Superior temporal gyrus (tissue), 1 donor: ENCODE measurements around the gene SPATA4.

Experiments used
- DNase-seq: peaks from one replicate; pipeline ENCODE4 v3.0.0-alpha.2; 2016; ENCODE audit errors: extremely low spot score

SPATA4 gene

DNA sequence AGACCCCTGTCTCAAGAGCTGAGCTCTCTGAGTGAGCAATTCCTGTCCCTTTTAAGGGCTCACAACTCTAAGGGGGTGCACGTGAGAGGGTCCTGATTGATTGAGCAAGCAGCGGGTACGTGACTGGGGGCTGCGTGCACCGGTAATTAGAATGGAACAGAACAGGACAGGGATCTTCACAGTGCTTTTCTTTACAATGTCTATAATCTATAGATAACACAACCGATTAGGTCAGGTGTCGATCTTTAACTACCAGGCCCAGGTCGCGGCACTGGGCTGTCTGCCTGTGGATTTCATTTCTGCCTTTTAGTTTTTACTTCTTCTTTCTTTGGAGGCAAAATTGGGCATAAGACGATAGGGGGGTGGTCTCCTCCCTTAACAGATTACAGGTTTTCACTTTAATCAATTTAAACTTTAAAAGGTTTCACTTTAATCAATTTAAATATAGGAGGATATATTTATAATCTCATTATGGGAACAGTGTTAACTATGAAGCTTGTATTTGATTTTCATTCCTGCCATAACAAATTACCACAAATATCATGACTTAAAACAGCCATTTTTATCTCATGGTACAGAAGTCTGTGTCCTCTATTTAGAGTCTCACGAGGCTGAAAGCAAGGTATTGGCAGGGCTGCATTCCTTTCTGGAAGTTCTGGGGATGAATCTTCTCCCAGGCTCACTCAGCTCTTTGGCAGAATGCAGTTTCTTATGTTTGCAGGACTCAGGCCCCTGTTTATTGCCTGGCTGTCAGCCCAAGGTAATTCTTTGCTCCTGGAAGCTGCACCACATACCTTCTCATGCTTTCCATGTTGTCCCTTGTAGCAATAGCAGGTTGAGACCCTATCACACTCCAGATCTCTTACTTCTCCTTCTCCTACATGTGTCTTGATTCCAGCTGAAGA lies 5.2 kb downstream of the SPATA4 start:
- DNase-seq: no peak

GRCh38 chr4:176188654-176189053 lies 6.7 kb downstream of the SPATA4 start:
- DNase-seq: no peak

- DNase-seq: no peak
Measured at GRCh38 chr4:176187624-176188023, 7.8 kb downstream of the SPATA4 start.

- no peak for DNase-seq
Measured at GRCh38 chr4:176186671-176187395, 8.6 kb downstream of the SPATA4 start.

DNA sequence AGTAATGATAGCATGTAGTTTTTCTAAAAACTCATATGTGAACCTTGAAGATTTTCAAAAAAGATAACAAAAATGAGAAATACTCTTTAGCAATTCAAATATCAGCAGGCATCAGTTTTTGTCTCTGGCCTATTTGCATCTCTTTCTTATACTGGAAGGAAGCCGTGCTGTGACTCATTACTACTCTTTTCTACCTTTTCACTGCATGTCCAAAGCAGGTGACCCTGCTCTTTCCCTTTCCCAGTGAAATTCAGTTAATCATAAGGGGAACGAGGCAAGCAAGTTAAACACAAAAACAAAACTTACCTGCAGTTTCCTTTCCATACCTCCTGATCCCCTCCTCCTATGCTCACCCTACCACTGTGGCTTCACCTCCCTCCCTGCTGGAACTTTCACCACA lies 9.3 kb downstream of the SPATA4 start:
- DNase-seq: no peak

DNA sequence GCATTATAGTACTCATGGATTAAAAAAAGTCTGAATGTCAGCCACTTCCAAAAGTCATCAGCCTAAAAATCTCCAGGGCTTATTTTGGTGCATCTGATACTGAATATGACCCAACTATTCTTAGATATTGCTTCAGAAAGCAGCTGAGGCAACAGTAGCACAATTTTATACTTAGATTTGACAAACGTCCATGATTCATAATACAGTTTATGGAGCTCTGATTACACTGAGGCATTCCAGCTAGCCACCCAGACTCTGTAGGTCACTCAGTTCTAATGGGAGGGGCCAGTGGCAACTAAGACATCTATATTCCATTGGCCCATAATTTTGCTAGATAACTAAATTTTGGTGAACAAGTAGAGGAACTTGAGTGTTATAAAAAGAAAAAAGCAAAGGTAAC lies 10.3 kb downstream of the SPATA4 start:
- DNase-seq: no peak

DNA sequence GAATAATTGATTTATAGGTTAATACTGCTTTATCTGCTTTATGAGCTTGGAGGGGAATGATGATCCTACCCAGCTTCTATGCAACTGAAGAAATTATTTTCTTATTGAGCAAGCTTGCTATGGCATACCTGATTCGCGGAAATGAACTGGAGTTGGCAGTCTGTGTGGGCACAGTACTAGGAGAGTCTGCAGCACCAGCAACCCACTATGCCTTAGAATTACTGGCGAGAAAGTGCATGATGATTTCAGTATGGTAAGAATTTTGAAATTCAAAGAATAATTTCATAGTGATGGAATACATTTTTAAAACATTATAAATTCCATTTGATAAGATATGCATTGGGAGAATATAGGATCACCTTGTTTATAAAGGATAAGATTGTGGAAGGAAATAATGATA lies 32.3 kb downstream of the SPATA4 start:
- DNase-seq: no peak

DNA sequence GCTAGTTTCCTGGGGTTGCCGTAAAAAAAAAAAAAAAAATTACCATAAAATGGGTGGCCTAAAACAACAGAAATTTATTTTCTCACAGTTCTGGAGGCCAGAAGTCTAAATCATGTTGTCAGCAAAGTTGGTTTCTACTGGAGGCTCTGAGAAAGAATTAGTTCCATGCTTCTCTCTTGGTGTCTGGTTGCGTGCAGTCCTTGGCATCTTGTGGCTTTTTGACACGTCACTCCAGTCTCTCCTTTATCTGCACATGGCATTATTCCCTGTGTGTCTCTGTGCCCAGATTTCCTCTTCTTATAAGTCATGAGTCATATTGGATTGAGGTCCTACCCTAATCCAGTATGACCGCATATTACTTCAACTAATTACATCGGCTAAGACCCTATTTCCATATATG lies 38.7 kb downstream of the SPATA4 start:
- DNase-seq: no peak

DNA sequence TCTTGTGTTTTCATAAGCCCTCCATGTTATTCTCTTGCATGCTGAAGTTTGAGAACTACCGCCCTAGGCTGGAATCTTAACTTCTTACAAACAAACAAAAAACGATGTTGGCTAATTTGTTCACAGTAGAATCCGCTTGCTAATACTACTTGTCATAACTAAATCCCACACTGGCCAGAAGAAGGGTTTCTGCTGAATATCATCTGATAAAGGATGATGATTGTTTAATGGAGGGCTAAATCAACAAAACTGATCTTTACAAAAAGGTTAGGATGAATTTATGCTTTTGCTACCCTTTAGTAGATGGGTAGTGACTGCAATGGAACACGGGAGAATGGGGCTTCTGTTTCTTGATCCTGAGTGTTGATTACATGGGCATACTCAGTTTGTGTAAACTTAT lies 42.3 kb downstream of the SPATA4 start:
- DNase-seq: no peak

GRCh38 chr4:176150704-176151103 lies 44.7 kb downstream of the SPATA4 start:
- DNase-seq: no peak

GRCh38 chr4:176150356-176150682 lies 45.1 kb downstream of the SPATA4 start:
- DNase-seq: peak; percentile 44

GRCh38 chr4:176149680-176150355 lies 45.6 kb downstream of the SPATA4 start:
- no peak for DNase-seq

DNA sequence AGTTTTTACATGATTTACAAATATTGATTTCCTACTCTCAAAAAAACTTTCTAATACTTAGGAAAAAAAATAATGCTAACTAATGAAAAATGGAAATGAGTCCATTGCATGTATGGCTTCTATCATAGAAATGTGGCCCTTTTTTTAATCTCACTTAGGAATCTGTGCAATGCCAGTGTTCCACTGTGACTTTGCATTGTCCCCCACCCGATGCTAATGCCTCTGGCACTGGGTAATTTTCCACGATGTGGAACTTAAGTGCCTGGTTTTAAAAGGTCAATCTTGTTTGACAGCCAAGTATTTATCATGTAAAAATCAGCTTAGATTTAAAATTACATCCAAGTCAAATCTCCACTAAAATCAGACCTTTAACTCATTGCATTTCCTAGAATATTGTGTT lies 53.1 kb downstream of the SPATA4 start:
- no peak for DNase-seq

GRCh38 chr4:176139518-176139917 lies 55.9 kb downstream of the SPATA4 start:
- DNase-seq: no peak

DNA sequence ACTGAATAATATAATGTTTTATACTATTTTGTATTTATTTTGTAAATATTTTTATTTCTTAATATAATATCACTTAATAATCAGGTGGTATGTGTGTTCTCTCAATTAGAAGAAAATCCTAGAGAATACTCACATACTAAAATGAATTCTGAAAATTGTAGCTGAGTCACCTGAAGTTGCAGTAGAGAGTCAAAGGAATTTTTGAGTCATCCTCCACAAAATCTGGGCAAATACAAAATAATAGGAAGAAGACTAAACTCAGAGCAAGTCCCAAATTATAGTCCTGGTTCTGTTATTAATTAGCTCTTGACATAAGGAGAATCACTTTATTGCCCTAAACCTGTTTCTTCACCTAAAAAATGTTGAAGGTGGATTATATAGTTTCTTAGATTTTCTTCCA lies 57.8 kb downstream of the SPATA4 start:
- no peak for DNase-seq

- no peak for DNase-seq
Measured at GRCh38 chr4:176134670-176135069, 60.7 kb downstream of the SPATA4 start.
